ENCODE data around the gene FSTL1. TPM values are rescaled to one million over a fixed set of nuclear protein-coding genes. Genes with fewer than 3 reads are reported as not detected.

Gene FSTL1
- total RNA-seq, 1 experiment from 2014 or later = 1.4 TPM

GRCh38 chr3:120469882-120470301, 19.1 kb upstream of the FSTL1 start:
- no peaks in the 10 kb centered on the region for H3K27me3 ChIP-seq (replicated peaks; ENCODE audit: control insufficient read depth, insufficient read depth, low read length)
- peaks cover 69% of the 10 kb centered on the region for H3K4me1 ChIP-seq
- intact Hi-C loops (cut with micrococcal nuclease; ENCODE audit: unreplicated experiment) = loop anchor here (5.0 kb wide), 1 partner anchor 37 kb away; no protein-coding TSS in a partner anchor
- Mint-ChIP-seq H3K4me3 (ENCODE audit: unreplicated experiment) (peak overlapping the region; percentile 9), H3K9me3 (ENCODE audit: unreplicated experiment) (peaks cover 47% of the 10 kb centered on the region), H3K4me1 (ENCODE audit: low read depth, unreplicated experiment) (peaks cover 47% of the 10 kb centered on the region), H3K27me3 (ENCODE audit: insufficient read depth, unreplicated experiment) (no peaks in the 10 kb centered on the region), H3K36me3 (ENCODE audit: insufficient read depth, unreplicated experiment) (peaks cover 19% of the 10 kb centered on the region), H3K27ac (ENCODE audit: unreplicated experiment) (peak overlapping the region; percentile 80)
- CTCF ChIA-PET = interaction anchor here (0.6 kb wide), 1 partner anchor 13 kb away, joined by 3 read pairs; no protein-coding TSS in a partner anchor
- H3K4me3 ChIP-seq (ENCODE audit: low read depth, low read length) = no peak overlapping the region
- DNase-seq = no peak
- peaks cover 37% of the 10 kb centered on the region for H3K9me3 ChIP-seq
- TSS peak; percentile 96 for BruUV-seq (replicated peaks)
- POLR2A ChIA-PET = no interaction called here
- no peak for TF ChIP-seq CTCF (IDR thresholded peaks at IDR 0.05; ENCODE audit: insufficient read depth in 1 of 2, low read depth in 1 of 2, low read length in 1 of 2, severe bottlenecking in 1 of 2, unreplicated experiment in 1 of 2)
- no peaks in the 10 kb centered on the region; the same call in 1 of the 2 replicates for H3K36me3 ChIP-seq (ENCODE audit: control insufficient read depth, insufficient read depth, low read length)

DNA sequence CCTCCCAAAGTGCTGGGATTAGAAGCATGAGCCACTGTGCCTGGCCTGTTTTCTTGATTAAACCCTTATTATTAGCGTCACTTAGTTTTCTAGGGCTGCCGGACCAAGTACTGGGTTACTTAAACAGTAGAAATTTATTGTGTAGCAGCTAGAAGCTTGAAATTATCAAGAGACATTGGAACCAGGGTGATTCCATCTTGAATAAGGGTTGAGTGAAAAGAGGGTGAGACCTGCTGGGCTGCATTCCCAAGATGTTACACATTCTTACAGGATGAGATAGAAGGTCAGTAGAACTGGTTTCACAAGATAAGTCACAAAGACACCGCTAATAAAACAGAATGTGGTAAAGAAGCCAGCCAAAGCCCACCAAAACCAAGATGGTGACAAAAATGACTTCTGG, 18.6 kb upstream of the FSTL1 start:
- Histone ChIP-seq H3K4me3 (ENCODE audit: low read depth, low read length) (no peak overlapping the region), H3K4me1 (peaks cover 69% of the 10 kb centered on the region), H3K36me3 (ENCODE audit: control insufficient read depth, insufficient read depth, low read length) (no peaks in the 10 kb centered on the region; the same call in 1 of the 2 replicates), H3K9me3 (peaks cover 37% of the 10 kb centered on the region), H3K27me3 (replicated peaks; ENCODE audit: control insufficient read depth, insufficient read depth, low read length) (no peaks in the 10 kb centered on the region)
- H3K27ac Mint-ChIP-seq (ENCODE audit: unreplicated experiment) = peak overlapping the region; percentile 80
- BruUV-seq (replicated peaks) = no TSS peak
- intact Hi-C loops (cut with micrococcal nuclease; ENCODE audit: unreplicated experiment) = loop anchor here (5.0 kb wide), 1 partner anchor 38 kb away; no protein-coding TSS in a partner anchor
- no peaks in the 10 kb centered on the region for H3K27me3 Mint-ChIP-seq (ENCODE audit: insufficient read depth, unreplicated experiment)
- POLR2A ChIA-PET = no interaction called here
- peaks cover 43% of the 10 kb centered on the region for H3K9me3 Mint-ChIP-seq (ENCODE audit: unreplicated experiment)
- DNase-seq = peak; percentile 83 to 88
- H3K4me3 Mint-ChIP-seq (ENCODE audit: unreplicated experiment) = peak overlapping the region; percentile 24
- TF ChIP-seq CTCF (IDR thresholded peaks at IDR 0.05; ENCODE audit: insufficient read depth in 1 of 2, low read depth in 1 of 2, low read length in 1 of 2, severe bottlenecking in 1 of 2, unreplicated experiment in 1 of 2) = no peak
- H3K36me3 Mint-ChIP-seq (ENCODE audit: insufficient read depth, unreplicated experiment) = peaks cover 19% of the 10 kb centered on the region
- CTCF ChIA-PET = interaction anchor here (0.6 kb wide), 1 partner anchor 13 kb away, joined by 3 read pairs; no protein-coding TSS in a partner anchor
- peaks cover 42% of the 10 kb centered on the region for H3K4me1 Mint-ChIP-seq (ENCODE audit: low read depth, unreplicated experiment)

- Mint-ChIP-seq H3K36me3 (ENCODE audit: insufficient read depth, unreplicated experiment) (peaks cover 19% of the 10 kb centered on the region), H3K27ac (ENCODE audit: unreplicated experiment) (peak overlapping the region; percentile 80), H3K4me1 (ENCODE audit: low read depth, unreplicated experiment) (peaks cover 42% of the 10 kb centered on the region), H3K4me3 (ENCODE audit: unreplicated experiment) (peak overlapping the region; percentile 24), H3K27me3 (ENCODE audit: insufficient read depth, unreplicated experiment) (no peaks in the 10 kb centered on the region), H3K9me3 (ENCODE audit: unreplicated experiment) (peaks cover 40% of the 10 kb centered on the region)
- CTCF ChIA-PET = no interaction called here
- intact Hi-C loops (cut with micrococcal nuclease; ENCODE audit: unreplicated experiment) = loop anchor here (5.0 kb wide), 1 partner anchor 39 kb away; no protein-coding TSS in a partner anchor
- no peaks in the 10 kb centered on the region for H3K27me3 ChIP-seq (replicated peaks; ENCODE audit: control insufficient read depth, insufficient read depth, low read length)
- no peak for TF ChIP-seq CTCF (IDR thresholded peaks at IDR 0.05; ENCODE audit: insufficient read depth in 1 of 2, low read depth in 1 of 2, low read length in 1 of 2, severe bottlenecking in 1 of 2, unreplicated experiment in 1 of 2)
- no peak overlapping the region for H3K4me3 ChIP-seq (ENCODE audit: low read depth, low read length)
- POLR2A ChIA-PET = no interaction called here
- peaks cover 33% of the 10 kb centered on the region for H3K9me3 ChIP-seq
- BruUV-seq (replicated peaks) = no TSS peak
- DNase-seq = peak in 1 of 2 experiments; percentile 15
- H3K36me3 ChIP-seq (ENCODE audit: control insufficient read depth, insufficient read depth, low read length) = no peaks in the 10 kb centered on the region; the same call in 1 of the 2 replicates
- peaks cover 62% of the 10 kb centered on the region for H3K4me1 ChIP-seq
Measured at GRCh38 chr3:120468635-120469295, 18.0 kb upstream of the FSTL1 start.

Measured in Caco-2 (cell line).